Measurements from ENCODE around the gene TAGLN. TPM values are rescaled to one million over a fixed set of nuclear protein-coding genes. Genes with fewer than 3 reads are reported as not detected.
"Not testable (repeated sequence)": the region's sequence is repeated elsewhere in the genome, so short reads cannot be mapped to it uniquely, and the experiment has no call there.

Gene TAGLN
- total RNA-seq, 4 donors from 2014 or later: 1,525 to 3,984 (median 2,307) TPM

DNA sequence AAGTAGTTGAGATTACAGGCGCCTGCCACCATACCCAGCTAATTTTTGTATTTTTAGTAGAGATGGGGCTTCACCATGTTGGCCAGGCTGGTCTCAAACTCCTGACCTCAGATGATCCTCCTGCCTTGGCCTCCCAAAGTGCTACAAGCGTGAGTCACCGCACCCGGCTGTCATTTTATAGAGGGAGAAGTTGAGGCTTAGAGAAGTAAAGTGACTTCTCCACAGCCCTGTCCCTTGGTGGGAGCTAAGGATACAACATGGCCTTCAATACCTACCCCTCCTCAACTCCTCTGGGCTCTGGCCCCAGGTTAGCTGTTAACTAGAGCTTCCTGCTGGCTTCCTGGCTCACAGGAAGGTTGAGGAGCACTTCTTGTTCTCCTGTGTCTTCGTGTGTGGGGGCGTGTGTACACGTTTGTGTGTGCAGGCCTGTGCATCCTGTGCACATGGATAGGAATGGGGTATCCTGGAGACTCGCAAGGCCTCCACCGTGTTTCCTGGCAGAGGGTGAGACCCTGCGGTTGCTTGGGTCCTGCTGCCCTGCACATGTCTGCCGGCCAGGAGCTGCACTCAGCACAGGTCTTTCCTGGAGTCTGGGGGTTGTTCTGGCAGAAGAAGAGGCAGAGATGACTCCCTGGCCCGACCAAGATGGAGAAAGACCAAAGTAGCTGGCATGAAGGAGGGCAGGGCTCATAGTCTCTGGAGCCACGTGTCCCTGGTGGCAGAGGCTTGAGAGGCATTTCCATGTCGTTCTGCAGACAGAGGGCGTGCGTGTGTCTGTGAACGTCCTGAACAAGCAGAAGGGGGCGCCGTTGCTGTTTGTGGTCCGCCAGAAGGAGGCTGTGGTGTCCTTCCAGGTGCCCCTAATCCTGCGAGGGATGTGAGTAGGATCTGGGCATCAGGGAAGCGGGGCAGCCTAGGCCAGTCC, 18.2 kb upstream of the TAGLN start:
- H3K27ac ChIP-seq: peak overlapping the region in 3 of 4 donors; percentile 6 to 99 (median 99)
- H3K4me1 ChIP-seq: peaks cover 0 to 51% (median 24%) of the 10 kb centered on the region in 4 donors
- H3K9me3 ChIP-seq: no peaks in the 10 kb centered on the region
- H3K4me3 ChIP-seq: peak overlapping the region in 2 of 4 donors; percentile 93 to 97
- TF ChIP-seq EP300 (IDR thresholded peaks at IDR 0.05) (peak in 1 of 2 donors; percentile 47), POLR2A (IDR thresholded peaks at IDR 0.05) (no peak)
- TF ChIP-seq, protein P1, sequence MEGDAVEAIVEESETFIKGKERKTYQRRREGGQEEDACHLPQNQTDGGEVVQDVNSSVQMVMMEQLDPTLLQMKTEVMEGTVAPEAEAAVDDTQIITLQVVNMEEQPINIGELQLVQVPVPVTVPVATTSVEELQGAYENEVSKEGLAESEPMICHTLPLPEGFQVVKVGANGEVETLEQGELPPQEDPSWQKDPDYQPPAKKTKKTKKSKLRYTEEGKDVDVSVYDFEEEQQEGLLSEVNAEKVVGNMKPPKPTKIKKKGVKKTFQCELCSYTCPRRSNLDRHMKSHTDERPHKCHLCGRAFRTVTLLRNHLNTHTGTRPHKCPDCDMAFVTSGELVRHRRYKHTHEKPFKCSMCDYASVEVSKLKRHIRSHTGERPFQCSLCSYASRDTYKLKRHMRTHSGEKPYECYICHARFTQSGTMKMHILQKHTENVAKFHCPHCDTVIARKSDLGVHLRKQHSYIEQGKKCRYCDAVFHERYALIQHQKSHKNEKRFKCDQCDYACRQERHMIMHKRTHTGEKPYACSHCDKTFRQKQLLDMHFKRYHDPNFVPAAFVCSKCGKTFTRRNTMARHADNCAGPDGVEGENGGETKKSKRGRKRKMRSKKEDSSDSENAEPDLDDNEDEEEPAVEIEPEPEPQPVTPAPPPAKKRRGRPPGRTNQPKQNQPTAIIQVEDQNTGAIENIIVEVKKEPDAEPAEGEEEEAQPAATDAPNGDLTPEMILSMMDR (IDR thresholded peaks at IDR 0.05): peak; percentile 46 to 85 (median 62)
- DNase-seq (ENCODE audit: low spot score in 2 of 2): peak; percentile 59 to 81
- WGBS, 2 donors: 47 to 54% methylated on average over 18 to 22 of the region's 22 CpGs
- peaks cover 2 to 43% (median 9%) of the 10 kb centered on the region in 3 donors for H3K36me3 ChIP-seq
- H3K27me3 ChIP-seq: no peaks in the 10 kb centered on the region

DNA sequence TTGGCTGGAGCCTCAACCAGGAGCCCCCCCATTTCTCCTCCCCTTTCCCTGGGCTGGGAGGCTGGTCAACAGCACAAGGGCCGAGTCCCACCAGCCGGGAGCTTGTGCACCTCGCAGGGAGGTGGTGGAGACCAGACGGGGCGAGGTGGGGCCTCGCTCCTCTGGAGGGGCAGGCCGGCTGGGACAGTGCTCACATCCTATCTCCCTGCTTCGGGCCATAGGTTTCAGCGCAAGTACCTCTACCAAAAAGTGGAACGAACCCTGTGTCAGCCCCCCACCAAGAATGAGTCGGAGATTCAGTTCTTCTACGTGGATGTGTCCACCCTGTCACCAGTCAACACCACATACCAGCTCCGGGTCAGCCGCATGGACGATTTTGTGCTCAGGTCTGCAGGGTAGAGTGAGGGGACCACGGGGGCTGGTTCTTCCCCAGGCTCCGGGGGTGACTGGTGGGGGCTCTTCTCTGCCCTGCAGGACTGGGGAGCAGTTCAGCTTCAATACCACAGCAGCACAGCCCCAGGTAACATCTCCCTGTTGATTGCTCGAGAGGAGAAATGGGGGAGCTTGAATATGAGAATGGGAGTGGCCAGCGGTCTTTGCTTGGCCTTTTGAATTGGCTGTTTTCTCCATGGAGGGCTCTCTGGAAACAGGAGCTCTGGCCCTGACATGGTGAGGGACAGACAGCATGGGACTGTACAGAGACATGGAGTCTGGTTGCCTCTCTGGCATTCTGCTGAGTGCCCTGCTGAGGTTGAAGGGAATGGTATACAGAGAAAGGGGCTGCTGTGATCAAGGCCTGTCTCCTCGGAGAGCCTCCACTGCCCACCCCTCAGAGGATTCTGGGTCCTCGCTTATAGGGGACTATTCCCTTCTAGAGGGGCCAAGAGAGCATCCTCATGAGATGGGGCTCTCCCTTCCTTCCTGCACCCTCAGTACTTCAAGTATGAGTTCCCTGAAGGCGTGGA, 17.3 kb upstream of the TAGLN start:
- no peak overlapping the region for H3K4me3 ChIP-seq
- TF ChIP-seq, protein P1 (IDR thresholded peaks at IDR 0.05): no peak
- TF ChIP-seq EP300 (IDR thresholded peaks at IDR 0.05): no peak
- no peak for TF ChIP-seq POLR2A (IDR thresholded peaks at IDR 0.05)
- H3K9me3 ChIP-seq: no peaks in the 10 kb centered on the region
- 84 to 95% methylated on average over 13 to 17 of the region's 22 CpGs for WGBS, 2 donors
- peaks cover 2 to 52% (median 9%) of the 10 kb centered on the region in 3 donors for H3K36me3 ChIP-seq
- H3K27me3 ChIP-seq: no peaks in the 10 kb centered on the region
- no peak for DNase-seq (ENCODE audit: low spot score in 2 of 2)
- peak overlapping the region in 1 of 4 donors; percentile 99 for H3K27ac ChIP-seq
- H3K4me1 ChIP-seq: peaks cover 0 to 53% (median 23%) of the 10 kb centered on the region in 4 donors

DNA sequence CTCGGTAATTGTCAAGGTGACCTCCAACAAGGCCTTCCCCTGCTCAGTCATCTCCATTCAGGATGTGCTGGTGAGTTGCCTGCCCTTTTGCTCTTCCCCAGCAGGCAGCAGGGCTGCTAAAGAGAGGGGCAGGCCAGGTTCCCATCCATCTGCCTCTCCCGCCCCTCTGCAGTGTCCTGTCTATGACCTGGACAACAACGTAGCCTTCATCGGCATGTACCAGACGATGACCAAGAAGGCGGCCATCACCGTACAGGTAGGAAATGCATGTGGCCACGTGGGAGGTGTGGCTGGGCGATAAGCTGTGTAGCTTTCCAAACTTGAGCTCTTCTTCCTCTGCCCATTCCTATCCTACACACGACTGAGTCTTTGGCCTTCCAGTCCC, 16.6 kb upstream of the TAGLN start:
- no peak for DNase-seq (ENCODE audit: low spot score in 2 of 2)
- TF ChIP-seq POLR2A (IDR thresholded peaks at IDR 0.05) (no peak), EP300 (IDR thresholded peaks at IDR 0.05) (no peak)
- TF ChIP-seq, protein P1 (IDR thresholded peaks at IDR 0.05): no peak

DNA sequence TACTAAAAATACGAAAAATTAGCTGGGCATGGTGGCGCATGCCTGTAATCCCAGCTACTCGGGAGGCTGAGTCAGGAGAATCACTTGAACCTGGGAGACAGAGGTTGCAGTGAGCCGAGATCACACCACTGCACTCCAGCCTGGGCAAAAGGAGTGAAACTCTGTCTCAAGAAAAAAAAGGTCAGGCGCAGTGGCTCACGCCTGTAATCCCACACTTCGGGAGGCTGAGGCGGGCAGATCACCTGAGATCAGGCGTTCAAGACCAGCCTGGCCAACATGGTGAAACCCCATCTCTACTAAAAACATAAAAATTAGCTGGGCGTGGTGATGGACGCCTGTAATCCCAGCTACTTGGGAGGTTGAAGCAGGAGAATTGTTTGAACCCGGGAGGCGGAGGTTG, 16.0 kb upstream of the TAGLN start:
- DNase-seq (ENCODE audit: low spot score in 2 of 2); H3K9me3 ChIP-seq; H3K4me3 ChIP-seq; H3K27me3 ChIP-seq: not testable (repeated sequence)
- Histone ChIP-seq H3K4me1 (peaks cover 0 to 58% (median 20%) of the 10 kb centered on the region in 4 donors), H3K36me3 (peaks cover 2 to 65% (median 9%) of the 10 kb centered on the region in 3 donors), H3K27ac (peak overlapping the region in 1 of 4 donors; percentile 99)
- WGBS, 2 donors: 91 to 93% methylated on average over 13 of the region's 13 CpGs

More for the DNA sequence above, 16.6 kb upstream of the TAGLN start:
- Histone ChIP-seq H3K4me1 (peaks cover 0 to 60% (median 23%) of the 10 kb centered on the region in 4 donors), H3K9me3 (no peaks in the 10 kb centered on the region), H3K36me3 (peaks cover 2 to 59% (median 9%) of the 10 kb centered on the region in 3 donors), H3K27ac (peak overlapping the region in 1 of 4 donors; percentile 99), H3K27me3 (no peaks in the 10 kb centered on the region), H3K4me3 (no peak overlapping the region)
- 94 to 98% methylated on average over 10 of the region's 10 CpGs for WGBS, 2 donors

DNA sequence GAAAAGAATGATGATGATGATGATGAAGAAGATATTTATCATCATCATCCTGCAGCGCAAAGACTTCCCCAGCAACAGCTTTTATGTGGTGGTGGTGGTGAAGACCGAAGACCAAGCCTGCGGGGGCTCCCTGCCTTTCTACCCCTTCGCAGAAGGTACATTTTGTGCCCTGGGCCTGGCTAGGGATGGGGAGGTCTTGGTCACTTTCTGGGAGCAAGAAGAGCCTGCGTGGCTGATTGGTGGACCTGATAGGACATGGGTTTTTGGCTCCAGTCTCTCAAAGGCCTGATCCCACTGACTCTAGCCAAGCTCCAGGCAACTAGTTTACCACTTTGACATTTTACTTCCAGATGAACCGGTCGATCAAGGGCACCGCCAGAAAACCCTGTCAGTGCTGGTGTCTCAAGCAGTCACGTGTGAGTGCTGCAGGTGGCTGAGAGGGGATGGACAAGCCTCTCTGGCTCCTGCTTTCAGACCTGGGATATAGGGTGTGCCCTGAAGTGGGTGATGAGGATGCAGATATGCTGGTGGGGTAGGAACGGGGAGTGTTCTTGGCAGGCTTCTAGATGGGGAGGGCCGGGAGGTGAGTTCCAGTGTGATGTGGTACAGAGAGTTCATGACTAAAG, 15.3 kb upstream of the TAGLN start:
- 85 to 92% methylated on average over 11 of the region's 11 CpGs for WGBS, 2 donors
- Histone ChIP-seq H3K27ac (no peak overlapping the region), H3K4me1 (peaks cover 0 to 55% (median 19%) of the 10 kb centered on the region in 4 donors), H3K36me3 (peaks cover 2 to 72% (median 9%) of the 10 kb centered on the region in 3 donors), H3K4me3 (no peak overlapping the region), H3K27me3 (no peaks in the 10 kb centered on the region), H3K9me3 (no peaks in the 10 kb centered on the region)
- TF ChIP-seq, protein P1 (IDR thresholded peaks at IDR 0.05): no peak
- no peak for TF ChIP-seq EP300 (IDR thresholded peaks at IDR 0.05)
- TF ChIP-seq POLR2A (IDR thresholded peaks at IDR 0.05): no peak
- peak in 1 of 2 donors; percentile 5 for DNase-seq (ENCODE audit: low spot score in 2 of 2)

Data from tibial nerve (tissue), 4 donors.